ENCODE measurements around the gene RBFOX2. TPM values are rescaled to one million over a fixed set of nuclear protein-coding genes. Genes with fewer than 3 reads are reported as not detected.

The RBFOX2 gene
- total and polyA plus RNA-seq, 10 of the 15 experiments (the other 5 are each of a cell fraction or from before 2014, with no cell fraction given): 0.01 to 2.7 (median 0.17) TPM; not detected in 4

GRCh38 chr22:35978201-35978600, 50.4 kb downstream of the RBFOX2 start:
- Histone ChIP-seq H3K4me3 (no peak overlapping the region), H4K20me1 (ENCODE audit: control insufficient read depth, insufficient read depth) (no peaks in the 10 kb centered on the region), H3K27ac (ENCODE audit: control insufficient read depth, insufficient read depth) (no peak overlapping the region), H3K79me2 (ENCODE audit: control insufficient read depth, insufficient read depth, low read length) (no peaks in the 10 kb centered on the region), H3K9ac (ENCODE audit: control insufficient read depth, insufficient read depth, low read length) (no peak overlapping the region), H3K36me3 (ENCODE audit: control insufficient read depth in 2 of 2, insufficient read depth in 2 of 2, low read length in 1 of 2) (no peaks in the 10 kb centered on the region), H3K27me3 (replicated peaks in 1 of 2; ENCODE audit: control insufficient read depth in 2 of 2, insufficient read depth in 2 of 2, low read length in 1 of 2) (no peaks in the 10 kb centered on the region; a peak in 1 of 4 replicates), H3K4me1 (ENCODE audit: control insufficient read depth, insufficient read depth, low read length) (no peaks in the 10 kb centered on the region), H3K4me2 (ENCODE audit: control insufficient read depth, insufficient read depth) (no peak overlapping the region), H2AFZ (ENCODE audit: control insufficient read depth, low read depth, low read length) (no peak overlapping the region), H3K9me3 (replicated peaks; ENCODE audit: control insufficient read depth, insufficient read depth, low read length) (no peaks in the 10 kb centered on the region)
- BruUV-seq (replicated peaks): no TSS peak
- WGBS (ENCODE audit: insufficient coverage, insufficient replicate concordance, low lambda C conversion rate, missing lambda C conversion rate): 0% methylated on average over 1 of the region's 1 CpG
- ChIA-PET RAD21 (ENCODE audit: unreplicated experiment) (no interaction called here), CTCF (interaction anchor here (2.3 kb wide), 1 partner anchor 88 kb away, joined by 6 read pairs; no protein-coding TSS in a partner anchor), SMC1A (ENCODE audit: uncharacterized antibody, unreplicated experiment) (no interaction called here), POLR2A (no interaction called here)
- FAIRE-seq (no peak), ATAC-seq (no peak), DNase-seq (ENCODE audit: low read depth, low spot score) (no peak)
- in situ Hi-C loops (cut with MboI) (no loop called here), intact Hi-C loops (cut with micrococcal nuclease; ENCODE audit: unreplicated experiment) (no loop called here)
- TF ChIP-seq ELK1 (IDR thresholded peaks at IDR 0.05; ENCODE audit: low read depth, low read length) (no peak), HCFC1 (IDR thresholded peaks at IDR 0.05; ENCODE audit: low read length) (no peak), GABPA (IDR thresholded peaks at IDR 0.05; ENCODE audit: low read depth) (no peak), SUZ12 (IDR thresholded peaks at IDR 0.05; ENCODE audit: unreplicated experiment) (no peak), ZBTB33 (IDR thresholded peaks at IDR 0.05) (no peak), E4F1 (IDR thresholded peaks at IDR 0.05; ENCODE audit: borderline replicate concordance, partially characterized antibody) (no peak), SREBF2 (IDR thresholded peaks at IDR 0.05; ENCODE audit: low read length) (no peak), NR2C1 (IDR thresholded peaks at IDR 0.05) (no peak), POLR2A (IDR thresholded peaks at IDR 0.05; ENCODE audit: low read depth, low read length) (no peak), RFX5 (IDR thresholded peaks at IDR 0.05; ENCODE audit: low read depth, low read length) (no peak), JUNB (IDR thresholded peaks at IDR 0.05) (no peak), ESRRA (IDR thresholded peaks at IDR 0.05; ENCODE audit: low read length) (no peak), ATF3 (IDR thresholded peaks at IDR 0.05; ENCODE audit: borderline replicate concordance, extremely low read depth, low read depth, low read length) (no peak), SPI1 (IDR thresholded peaks at IDR 0.05; ENCODE audit: borderline replicate concordance, insufficient read depth, low read depth, low read length) (no peak), STAT1 (conservative IDR thresholded peaks at IDR 0.05) (no peak), FOXK2 (IDR thresholded peaks at IDR 0.05) (no peak)
- TF ChIP-seq, protein P1, sequence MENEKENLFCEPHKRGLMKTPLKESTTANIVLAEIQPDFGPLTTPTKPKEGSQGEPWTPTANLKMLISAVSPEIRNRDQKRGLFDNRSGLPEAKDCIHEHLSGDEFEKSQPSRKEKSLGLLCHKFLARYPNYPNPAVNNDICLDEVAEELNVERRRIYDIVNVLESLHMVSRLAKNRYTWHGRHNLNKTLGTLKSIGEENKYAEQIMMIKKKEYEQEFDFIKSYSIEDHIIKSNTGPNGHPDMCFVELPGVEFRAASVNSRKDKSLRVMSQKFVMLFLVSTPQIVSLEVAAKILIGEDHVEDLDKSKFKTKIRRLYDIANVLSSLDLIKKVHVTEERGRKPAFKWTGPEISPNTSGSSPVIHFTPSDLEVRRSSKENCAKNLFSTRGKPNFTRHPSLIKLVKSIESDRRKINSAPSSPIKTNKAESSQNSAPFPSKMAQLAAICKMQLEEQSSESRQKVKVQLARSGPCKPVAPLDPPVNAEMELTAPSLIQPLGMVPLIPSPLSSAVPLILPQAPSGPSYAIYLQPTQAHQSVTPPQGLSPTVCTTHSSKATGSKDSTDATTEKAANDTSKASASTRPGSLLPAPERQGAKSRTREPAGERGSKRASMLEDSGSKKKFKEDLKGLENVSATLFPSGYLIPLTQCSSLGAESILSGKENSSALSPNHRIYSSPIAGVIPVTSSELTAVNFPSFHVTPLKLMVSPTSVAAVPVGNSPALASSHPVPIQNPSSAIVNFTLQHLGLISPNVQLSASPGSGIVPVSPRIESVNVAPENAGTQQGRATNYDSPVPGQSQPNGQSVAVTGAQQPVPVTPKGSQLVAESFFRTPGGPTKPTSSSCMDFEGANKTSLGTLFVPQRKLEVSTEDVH (IDR thresholded peaks at IDR 0.05; ENCODE audit: low read depth, partially characterized antibody): no peak

Data from GM12878 (cell line).